Kidney epithelial cell (primary cell): ENCODE results near the gene TRMO. TPM values are rescaled to one million over a fixed set of nuclear protein-coding genes. Genes with fewer than 3 reads are reported as not detected.

Experiments
- DNase-seq: peaks from one replicate; pipeline ENCODE4 v3.0.0-alpha.2; 2010; ENCODE audit warnings: low read depth
- H3K27me3 ChIP-seq: 2 replicates; pipeline ENCODE4 v1.6.0; 2011; ENCODE audit warnings: low read length; ENCODE audit not compliant: control insufficient read depth, insufficient read depth
- H3K36me3 ChIP-seq: 2 replicates; pipeline ENCODE4 v1.5.1; 2011; ENCODE audit warnings: low read length; ENCODE audit not compliant: control insufficient read depth, insufficient read depth
- H3K4me3 ChIP-seq: 2 replicates; pipeline ENCODE4 v1.5.1; 2011; ENCODE audit warnings: low read depth, mild to moderate bottlenecking, control low read depth, low read length
- total RNA-seq: library from RNA; depleted of rRNA; stranded (reverse); fragments of >200 nt; gene quantifications from 2 replicates; pipeline ENCODE4 v1.2.3, GENCODE V29; 2015
- TF ChIP-seq, protein P1 (sequence below): IDR thresholded peaks from 2 replicates; pipeline ENCODE4 v1.5.1; 2011; ENCODE audit warnings: mild to moderate bottlenecking, moderate library complexity, low read length, control low read depth, inconsistent platforms; ENCODE audit not compliant: insufficient read depth, poor library complexity, severe bottlenecking

Gene TRMO
- total RNA-seq, 1 donor from 2014 or later, result 23.9 TPM

- DNase-seq, result no peak
- TF ChIP-seq, protein P1, sequence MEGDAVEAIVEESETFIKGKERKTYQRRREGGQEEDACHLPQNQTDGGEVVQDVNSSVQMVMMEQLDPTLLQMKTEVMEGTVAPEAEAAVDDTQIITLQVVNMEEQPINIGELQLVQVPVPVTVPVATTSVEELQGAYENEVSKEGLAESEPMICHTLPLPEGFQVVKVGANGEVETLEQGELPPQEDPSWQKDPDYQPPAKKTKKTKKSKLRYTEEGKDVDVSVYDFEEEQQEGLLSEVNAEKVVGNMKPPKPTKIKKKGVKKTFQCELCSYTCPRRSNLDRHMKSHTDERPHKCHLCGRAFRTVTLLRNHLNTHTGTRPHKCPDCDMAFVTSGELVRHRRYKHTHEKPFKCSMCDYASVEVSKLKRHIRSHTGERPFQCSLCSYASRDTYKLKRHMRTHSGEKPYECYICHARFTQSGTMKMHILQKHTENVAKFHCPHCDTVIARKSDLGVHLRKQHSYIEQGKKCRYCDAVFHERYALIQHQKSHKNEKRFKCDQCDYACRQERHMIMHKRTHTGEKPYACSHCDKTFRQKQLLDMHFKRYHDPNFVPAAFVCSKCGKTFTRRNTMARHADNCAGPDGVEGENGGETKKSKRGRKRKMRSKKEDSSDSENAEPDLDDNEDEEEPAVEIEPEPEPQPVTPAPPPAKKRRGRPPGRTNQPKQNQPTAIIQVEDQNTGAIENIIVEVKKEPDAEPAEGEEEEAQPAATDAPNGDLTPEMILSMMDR, result no peak
- Histone ChIP-seq H3K36me3 (no peaks in the 10 kb centered on the region), H3K4me3 (no peak overlapping the region), H3K27me3 (no peaks in the 10 kb centered on the region)
Observed at GRCh38 chr9:97904725-97905124, 17.6 kb downstream of the TRMO start.

DNA sequence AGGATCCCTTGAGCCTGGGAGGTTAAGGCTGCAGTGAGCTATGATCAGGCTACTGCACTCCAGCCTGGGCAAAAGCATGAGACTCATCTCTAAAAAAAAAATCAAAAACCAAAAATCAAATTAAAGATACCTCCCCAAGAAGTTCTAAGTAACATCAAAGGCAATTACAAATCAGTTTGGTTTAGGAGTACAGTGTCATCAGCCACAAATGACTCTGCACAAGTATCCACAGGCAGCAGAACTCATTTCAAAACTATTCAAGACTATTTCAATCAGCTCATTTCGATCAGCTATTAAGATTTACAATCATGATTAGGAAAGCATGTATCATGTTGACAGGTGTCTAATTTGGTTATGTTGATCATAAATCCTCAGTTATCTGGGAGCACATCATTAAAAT is 19.1 kb downstream of the TRMO start:
- Histone ChIP-seq H3K36me3 (no peaks in the 10 kb centered on the region), H3K27me3 (no peaks in the 10 kb centered on the region), H3K4me3 (no peak overlapping the region)
- TF ChIP-seq, protein P1, result no peak
- DNase-seq, result no peak

GRCh38 chr9:97900738-97901565 is 21.3 kb downstream of the TRMO start:
- DNase-seq, result no peak
- no peaks in the 10 kb centered on the region for H3K36me3 ChIP-seq
- TF ChIP-seq, protein P1, result peak; percentile 80
- H3K27me3 ChIP-seq, result no peaks in the 10 kb centered on the region
- H3K4me3 ChIP-seq, result no peak overlapping the region

GRCh38 chr9:97900103-97900737 is 22.1 kb downstream of the TRMO start:
- TF ChIP-seq, protein P1, result no peak
- no peaks in the 10 kb centered on the region for H3K36me3 ChIP-seq
- no peak overlapping the region for H3K4me3 ChIP-seq
- H3K27me3 ChIP-seq, result no peaks in the 10 kb centered on the region
- DNase-seq, result no peak

- DNase-seq, result no peak
- no peak overlapping the region for H3K4me3 ChIP-seq
- H3K36me3 ChIP-seq, result no peaks in the 10 kb centered on the region
- TF ChIP-seq, protein P1, result no peak
- no peaks in the 10 kb centered on the region for H3K27me3 ChIP-seq
Observed at GRCh38 chr9:97895695-97896332, 26.5 kb downstream of the TRMO start.
